DOHH2 (cell line): ENCODE data around the gene ATP10B.

Experiments used
- H3F3A ChIP-seq: fragments of 200-600 bp; sonication (generic), shearing (Covaris generic); 2 replicates; pipeline ENCODE4 v1.6.0; 2016; ENCODE audit warnings: antibody characterized with exemption, mild to moderate bottlenecking; ENCODE audit not compliant: control insufficient read depth, insufficient read depth
- H3K27ac ChIP-seq: fragments of 200-600 bp; sonication (generic); 2 replicates; pipeline ENCODE4 v1.5.1; 2014; ENCODE audit warnings: low read depth, mild to moderate bottlenecking, low read length, moderate library complexity
- H3K27me3 ChIP-seq: fragments of 200-600 bp; sonication (generic); 2 replicates; pipeline ENCODE4 v1.6.1; 2014; ENCODE audit warnings: mild to moderate bottlenecking, low read length, mixed read lengths; ENCODE audit not compliant: control insufficient read depth
- H3K36me3 ChIP-seq: fragments of 200-600 bp; sonication (generic); 2 replicates; pipeline ENCODE4 v1.6.1; 2014; ENCODE audit warnings: mild to moderate bottlenecking, low read length, moderate library complexity, mixed read lengths; ENCODE audit not compliant: control insufficient read depth
- H3K4me1 ChIP-seq: fragments of 200-600 bp; sonication (generic); 2 replicates; pipeline ENCODE4 v1.6.1; 2014; ENCODE audit warnings: mild to moderate bottlenecking, low read length, mixed read lengths; ENCODE audit not compliant: control insufficient read depth
- H3K4me2 ChIP-seq: fragments of 200-600 bp; sonication (generic); 2 replicates; pipeline ENCODE4 v1.6.0; 2014; ENCODE audit warnings: mild to moderate bottlenecking, low read length, moderate library complexity
- H3K4me3 ChIP-seq: fragments of 200-600 bp; sonication (generic); 2 replicates; pipeline ENCODE4 v1.5.1; 2014; ENCODE audit warnings: mild to moderate bottlenecking, low read length, mixed read lengths
- H3K79me2 ChIP-seq: fragments of 200-600 bp; sonication (generic); 2 replicates; pipeline ENCODE4 v1.6.1; 2014; ENCODE audit warnings: mild to moderate bottlenecking, low read length, mixed read lengths; ENCODE audit not compliant: control insufficient read depth
- H3K9me2 ChIP-seq: fragments of 200-600 bp; sonication (generic); replicated peaks from 2 replicates; pipeline ENCODE4 v1.6.1; 2014; ENCODE audit warnings: mild to moderate bottlenecking, low read length, mixed read lengths; ENCODE audit not compliant: control insufficient read depth
- H3K9me3 ChIP-seq: fragments of 200-600 bp; sonication (generic); 2 replicates; pipeline ENCODE4 v1.6.1; 2014; ENCODE audit warnings: antibody characterized with exemption, low read length, mixed read lengths; ENCODE audit not compliant: control insufficient read depth, insufficient read depth
- H4K20me1 ChIP-seq: fragments of 200-600 bp; sonication (generic); 2 replicates; pipeline ENCODE4 v1.6.0; 2014; ENCODE audit warnings: low read depth, mild to moderate bottlenecking, antibody characterized with exemption, low read length, moderate library complexity; ENCODE audit not compliant: control insufficient read depth, insufficient read depth
- CTCF ChIP-seq: fragments of 200-600 bp; sonication (generic); IDR thresholded peaks from one replicate; pipeline ENCODE4 v1.5.1; 2014; ENCODE audit warnings: antibody characterized with exemption, mild to moderate bottlenecking, low read depth, low read length; ENCODE audit not compliant: poor library complexity, severe bottlenecking
- EZH2phosphoT487 ChIP-seq: fragments of 200-600 bp; sonication (generic); IDR thresholded peaks from 2 replicates; pipeline ENCODE4 v1.6.1; 2017; ENCODE audit warnings: borderline replicate concordance, mild to moderate bottlenecking, antibody characterized with exemption, low read length, moderate library complexity, mixed read lengths

Gene ATP10B

GRCh38 chr5:160846642-160847041, 5.4 kb downstream of the ATP10B start:
- Histone ChIP-seq H3K9me3 (no peaks in the 10 kb centered on the region), H3K27ac (no peak overlapping the region), H3K4me2 (no peak overlapping the region), H3K36me3 (no peaks in the 10 kb centered on the region), H3K27me3 (0 out of 2 replicates have a peak, but pooled peaks cover 3% of the 10 kb centered on the region), H3K9me2 (no peaks in the 10 kb centered on the region), H3K4me1 (peaks cover 10% of the 10 kb centered on the region), H3F3A (no peaks in the 10 kb centered on the region), H3K4me3 (no peak overlapping the region), H4K20me1 (no peaks in the 10 kb centered on the region), H3K79me2 (no peaks in the 10 kb centered on the region)
- no peak for TF ChIP-seq EZH2phosphoT487

- H3K4me2 ChIP-seq: no peak overlapping the region
- H3K79me2 ChIP-seq: no peaks in the 10 kb centered on the region
- no peaks in the 10 kb centered on the region for H4K20me1 ChIP-seq
- TF ChIP-seq CTCF: no peak
- TF ChIP-seq EZH2phosphoT487: no peak
- H3K36me3 ChIP-seq: no peaks in the 10 kb centered on the region
- H3K4me1 ChIP-seq: peaks cover 10% of the 10 kb centered on the region
- no peaks in the 10 kb centered on the region for H3F3A ChIP-seq
- no peaks in the 10 kb centered on the region for H3K9me3 ChIP-seq
- no peaks in the 10 kb centered on the region for H3K9me2 ChIP-seq
- no peak overlapping the region for H3K27ac ChIP-seq
- H3K27me3 ChIP-seq: 0 out of 2 replicates have a peak, but pooled peaks cover 3% of the 10 kb centered on the region
- H3K4me3 ChIP-seq: no peak overlapping the region
Observed at GRCh38 chr5:160844177-160844576, 7.8 kb downstream of the ATP10B start.

GRCh38 chr5:160843240-160843639, 8.8 kb downstream of the ATP10B start:
- H3K27ac ChIP-seq: no peak overlapping the region
- peaks cover 10% of the 10 kb centered on the region for H3K4me1 ChIP-seq
- TF ChIP-seq EZH2phosphoT487: no peak
- TF ChIP-seq CTCF: no peak
- no peaks in the 10 kb centered on the region for H3K36me3 ChIP-seq
- H4K20me1 ChIP-seq: no peaks in the 10 kb centered on the region
- no peaks in the 10 kb centered on the region for H3K79me2 ChIP-seq
- H3K27me3 ChIP-seq: 0 out of 2 replicates have a peak, but pooled peaks cover 3% of the 10 kb centered on the region
- no peaks in the 10 kb centered on the region for H3K9me2 ChIP-seq
- peak overlapping the region; percentile 54 for H3K4me3 ChIP-seq
- no peaks in the 10 kb centered on the region for H3K9me3 ChIP-seq
- no peaks in the 10 kb centered on the region for H3F3A ChIP-seq
- peak overlapping the region; percentile 52 for H3K4me2 ChIP-seq

- Histone ChIP-seq H3K27me3 (no peaks in the 10 kb centered on the region), H3K4me2 (no peak overlapping the region), H3K79me2 (no peaks in the 10 kb centered on the region), H3K9me2 (no peaks in the 10 kb centered on the region), H3K27ac (no peak overlapping the region), H3K4me3 (no peak overlapping the region), H3K36me3 (no peaks in the 10 kb centered on the region), H4K20me1 (no peaks in the 10 kb centered on the region), H3K9me3 (no peaks in the 10 kb centered on the region), H3K4me1 (peaks cover 4% of the 10 kb centered on the region), H3F3A (no peaks in the 10 kb centered on the region)
- TF ChIP-seq CTCF: no peak
- TF ChIP-seq EZH2phosphoT487: no peak
Observed at GRCh38 chr5:160837749-160838593, 14.0 kb downstream of the ATP10B start.
